ENCODE results near the gene HOXD11. TPM values are rescaled to one million over a fixed set of nuclear protein-coding genes. Genes with fewer than 3 reads are reported as not detected.
A peak's percentile ranks its signal among the peaks of the same experiment; 100 is the strongest.

Gene HOXD11
- total and polyA plus RNA-seq, 8 donors, result not detected

GRCh38 chr2:176130957-176131847, 24.1 kb downstream of the HOXD11 start:
- ATAC-seq (no peak), DNase-seq (no peak), FAIRE-seq (no peak)
- no peak for TF ChIP-seq CTCF (IDR thresholded peaks at IDR 0.05)
- peaks cover 8 to 75% (median 32%) of the 10 kb centered on the region in 4 donors for H3K27me3 ChIP-seq
- H3K27ac ChIP-seq, result no peak overlapping the region
- peak overlapping the region in 1 of 4 donors; percentile 39 for H3K4me3 ChIP-seq
- H3K9me3 ChIP-seq, result no peaks in the 10 kb centered on the region
- 13 to 14% methylated on average over 15 of the region's 15 CpGs for WGBS, 2 donors
- peaks cover 0 to 8% (median 5%) of the 10 kb centered on the region in 3 donors for H3K4me1 ChIP-seq
- intact Hi-C loops (cut with DNase I), result loop anchor here in 2 of 3 donors (10.0 kb wide), 2 partner anchors 324 to 434 kb away; no protein-coding TSS in a partner anchor
- no peaks in the 10 kb centered on the region for H3K36me3 ChIP-seq

- Histone ChIP-seq H3K4me3 (no peak overlapping the region), H3K27me3 (peaks cover 8 to 75% (median 29%) of the 10 kb centered on the region in 4 donors), H3K4me1 (peaks cover 0 to 14% (median 5%) of the 10 kb centered on the region in 3 donors), H3K9me3 (no peaks in the 10 kb centered on the region), H3K27ac (no peak overlapping the region), H3K36me3 (no peaks in the 10 kb centered on the region)
- TF ChIP-seq CTCF (IDR thresholded peaks at IDR 0.05), result no peak
- 18 to 25% methylated on average over 4 of the region's 4 CpGs for WGBS, 2 donors
- intact Hi-C loops (cut with DNase I), result loop anchor here in 2 of 3 donors (10.0 kb wide), 2 partner anchors 323 to 433 kb away; no protein-coding TSS in a partner anchor
- no peak for DNase-seq
- FAIRE-seq, result peak; percentile 39
- ATAC-seq, result no peak
These were observed 24.7 kb downstream of the HOXD11 start for GRCh38 chr2:176131848-176132158.

GRCh38 chr2:176132205-176133171, 25.4 kb downstream of the HOXD11 start:
- no peak overlapping the region for H3K27ac ChIP-seq
- H3K36me3 ChIP-seq, result no peaks in the 10 kb centered on the region
- no peak overlapping the region for H3K4me3 ChIP-seq
- intact Hi-C loops (cut with DNase I), result loop anchor here in 2 of 3 donors (10.0 kb wide), 2 partner anchors 322 to 432 kb away; no protein-coding TSS in a partner anchor
- H3K27me3 ChIP-seq, result peaks cover 8 to 75% (median 29%) of the 10 kb centered on the region in 4 donors
- no peak for DNase-seq
- no peak for ATAC-seq
- no peak for TF ChIP-seq CTCF (IDR thresholded peaks at IDR 0.05)
- peaks cover 0 to 14% (median 5%) of the 10 kb centered on the region in 3 donors for H3K4me1 ChIP-seq
- no peak for FAIRE-seq
- WGBS, 2 donors, result 10 to 11% methylated on average over 33 of the region's 33 CpGs
- H3K9me3 ChIP-seq, result no peaks in the 10 kb centered on the region

- peaks cover 0 to 14% (median 5%) of the 10 kb centered on the region in 3 donors for H3K4me1 ChIP-seq
- intact Hi-C loops (cut with DNase I), result loop anchor here in 2 of 3 donors (10.0 kb wide), 2 partner anchors 321 to 431 kb away; no protein-coding TSS in a partner anchor
- H3K36me3 ChIP-seq, result no peaks in the 10 kb centered on the region
- H3K9me3 ChIP-seq, result no peaks in the 10 kb centered on the region
- FAIRE-seq, result no peak
- H3K27me3 ChIP-seq, result peaks cover 5 to 76% (median 32%) of the 10 kb centered on the region in 4 donors
- TF ChIP-seq CTCF (IDR thresholded peaks at IDR 0.05), result no peak
- no peak overlapping the region for H3K27ac ChIP-seq
- no peak overlapping the region for H3K4me3 ChIP-seq
- no peak for ATAC-seq
- no peak for DNase-seq
These were observed 26.3 kb downstream of the HOXD11 start for GRCh38 chr2:176133389-176133788.
